ENCODE data around the gene ERICH6.

DNA sequence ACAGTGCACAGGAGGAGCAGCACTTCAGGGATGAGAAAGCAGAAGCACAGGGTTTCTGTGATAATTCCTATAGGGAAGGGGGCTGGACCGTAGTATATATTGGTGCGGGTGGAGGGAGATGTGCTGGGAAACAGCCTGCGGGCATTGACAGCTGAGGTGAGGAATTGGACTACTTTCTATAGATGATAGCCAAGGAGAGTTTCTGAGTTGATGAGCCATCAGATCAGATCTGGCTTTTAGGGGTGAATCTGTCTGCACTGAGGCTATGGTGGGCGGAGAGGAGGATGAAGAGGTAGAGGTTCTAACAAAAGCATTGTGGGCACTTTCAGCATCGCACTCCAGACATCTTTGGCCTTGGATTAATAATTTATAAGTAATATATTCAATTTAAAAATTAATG is 67.5 kb downstream of the ERICH6 start:
- TF ChIP-seq, protein P1, sequence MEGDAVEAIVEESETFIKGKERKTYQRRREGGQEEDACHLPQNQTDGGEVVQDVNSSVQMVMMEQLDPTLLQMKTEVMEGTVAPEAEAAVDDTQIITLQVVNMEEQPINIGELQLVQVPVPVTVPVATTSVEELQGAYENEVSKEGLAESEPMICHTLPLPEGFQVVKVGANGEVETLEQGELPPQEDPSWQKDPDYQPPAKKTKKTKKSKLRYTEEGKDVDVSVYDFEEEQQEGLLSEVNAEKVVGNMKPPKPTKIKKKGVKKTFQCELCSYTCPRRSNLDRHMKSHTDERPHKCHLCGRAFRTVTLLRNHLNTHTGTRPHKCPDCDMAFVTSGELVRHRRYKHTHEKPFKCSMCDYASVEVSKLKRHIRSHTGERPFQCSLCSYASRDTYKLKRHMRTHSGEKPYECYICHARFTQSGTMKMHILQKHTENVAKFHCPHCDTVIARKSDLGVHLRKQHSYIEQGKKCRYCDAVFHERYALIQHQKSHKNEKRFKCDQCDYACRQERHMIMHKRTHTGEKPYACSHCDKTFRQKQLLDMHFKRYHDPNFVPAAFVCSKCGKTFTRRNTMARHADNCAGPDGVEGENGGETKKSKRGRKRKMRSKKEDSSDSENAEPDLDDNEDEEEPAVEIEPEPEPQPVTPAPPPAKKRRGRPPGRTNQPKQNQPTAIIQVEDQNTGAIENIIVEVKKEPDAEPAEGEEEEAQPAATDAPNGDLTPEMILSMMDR (IDR thresholded peaks at IDR 0.05) = no peak
- TF ChIP-seq POLR2AphosphoS5 (IDR thresholded peaks at IDR 0.05) = no peak
- TF ChIP-seq POLR2A (IDR thresholded peaks at IDR 0.05) = no peak
- TF ChIP-seq EP300 (IDR thresholded peaks at IDR 0.05) = no peak
